Activated CD4-positive, alpha-beta T cell treated with anti-CD3 and anti-CD28 coated beads, Interleukin-2, Interleukin-4, amounts not matched to agents 100 ng/mL and 50 ng/mL, durations not matched to agents 16 hours and 8 hours (primary cell): ENCODE data around the gene RPL10.

Experiments
- DNase-seq: peaks from one replicate; pipeline ENCODE4 v3.0.0-alpha.2; 2020; ENCODE audit warnings: low spot score

The RPL10 gene

GRCh38 chrX:154401045-154401799, 3.0 kb downstream of the RPL10 start:
- peak; percentile 40 for DNase-seq

- no peak for DNase-seq
These were observed 3.9 kb downstream of the RPL10 start for GRCh38 chrX:154401918-154402621.

GRCh38 chrX:154402622-154403127, 4.5 kb downstream of the RPL10 start:
- no peak for DNase-seq

- DNase-seq, result no peak
These were observed 5.0 kb downstream of the RPL10 start for GRCh38 chrX:154403192-154403591.

GRCh38 chrX:154403858-154404257, 5.7 kb downstream of the RPL10 start:
- DNase-seq, result no peak

GRCh38 chrX:154404625-154405192, 6.5 kb downstream of the RPL10 start:
- no peak for DNase-seq

- DNase-seq, result no peak
These were observed 10.6 kb downstream of the RPL10 start for GRCh38 chrX:154408659-154409221.

GRCh38 chrX:154409222-154409871, 11.2 kb downstream of the RPL10 start, which contains the start of gene DNASE1L1:
Gene DNASE1L1, minus strand, starts transcription at chrX:154409254. Its CDS starts 3,686 bp downstream, at chrX:154405568.
- peak; percentile 34 for DNase-seq

GRCh38 chrX:154411981-154412340, 13.8 kb downstream of the RPL10 start:
- peak; percentile 60 for DNase-seq

- DNase-seq, result peak; percentile 54
These were observed 14.3 kb downstream of the RPL10 start for GRCh38 chrX:154412468-154412867.

GRCh38 chrX:154413142-154413541, 15.0 kb downstream of the RPL10 start:
- DNase-seq, result no peak

- DNase-seq, result no peak
These were observed 19.0 kb downstream of the RPL10 start for GRCh38 chrX:154417157-154417556.

GRCh38 chrX:154419189-154419588, 21.0 kb downstream of the RPL10 start:
- no peak for DNase-seq

GRCh38 chrX:154419688-154420401, 21.7 kb downstream of the RPL10 start:
- no peak for DNase-seq

- no peak for DNase-seq
These were observed 22.2 kb downstream of the RPL10 start for GRCh38 chrX:154420402-154420756.

GRCh38 chrX:154426916-154427770, 29.0 kb downstream of the RPL10 start:
- no peak for DNase-seq

- DNase-seq, result peak; percentile 91
These were observed 30.3 kb downstream of the RPL10 start, which contains the start of gene ATP6AP1 for GRCh38 chrX:154428176-154429171. Gene ATP6AP1, plus strand, starts transcription at chrX:154428677. Its CDS starts 16 bp downstream, at chrX:154428693.

GRCh38 chrX:154429711-154430110, 31.5 kb downstream of the RPL10 start:
- no peak for DNase-seq

- DNase-seq, result no peak
These were observed 32.3 kb downstream of the RPL10 start for GRCh38 chrX:154430479-154430878.
